ENCODE data around the gene MYBBP1A. TPM values are rescaled to one million over a fixed set of nuclear protein-coding genes. Genes with fewer than 3 reads are reported as not detected.

Gene MYBBP1A
- total and polyA plus RNA-seq, 2 donors (not counting 1 experiment from before 2014, with no cell fraction given): 72.4 to 74.4 TPM

GRCh38 chr17:4586043-4586442 is 30.9 kb upstream of the MYBBP1A start:
- 91% methylated on average over 8 of the region's 9 CpGs for WGBS (ENCODE audit: insufficient coverage)
- peaks cover 0 to 7% (median 0%) of the 10 kb centered on the region in 3 donors for H3K9me3 ChIP-seq (ENCODE audit: control extremely low read depth in 1 of 3, control insufficient read depth in 2 of 3, insufficient read depth in 1 of 3, low read length in 2 of 3)
- ATAC-seq (ENCODE audit: low read depth) (no peak), DNase-seq (no peak)
- no peak overlapping the region for H3K27ac ChIP-seq (ENCODE audit: low read length in 2 of 2)
- Mint-ChIP-seq H3K4me3 (peak overlapping the region; percentile 19), H3K4me1 (peaks cover 8% of the 10 kb centered on the region), H3K9me3 (ENCODE audit: insufficient read depth) (no peaks in the 10 kb centered on the region), H3K27me3 (peaks cover 47% of the 10 kb centered on the region), H3K27ac (no peak overlapping the region)
- H2AFZ ChIP-seq (ENCODE audit: insufficient read depth, low read depth, low read length, poor library complexity, severe bottlenecking): no peak overlapping the region
- no peak overlapping the region for H3K4me3 ChIP-seq (ENCODE audit: control extremely low read depth in 1 of 5, extremely low read depth in 1 of 5, insufficient read depth in 1 of 5, low read depth in 2 of 5, low read length in 4 of 5)
- no peaks in the 10 kb centered on the region for H4K20me1 ChIP-seq (ENCODE audit: control insufficient read depth, insufficient read depth, low read length, poor library complexity, severe bottlenecking)
- intact Hi-C loops (cut with micrococcal nuclease): no loop called here
- CTCF ChIA-PET: interaction anchor here (1.9 kb wide), 1 partner anchor 19 kb away, joined by 4 read pairs; no protein-coding TSS in a partner anchor
- no peak overlapping the region for H3K9ac ChIP-seq (ENCODE audit: low read length)
- POLR2A ChIA-PET: no interaction called here
- H3K79me2 ChIP-seq (ENCODE audit: control insufficient read depth, insufficient read depth, low read length): no peaks in the 10 kb centered on the region
- no peaks in the 10 kb centered on the region for H3K36me3 ChIP-seq (replicated peaks in 1 of 2; ENCODE audit: control extremely low read depth in 1 of 2, control insufficient read depth in 1 of 2, extremely low read depth in 1 of 2, insufficient read depth in 2 of 2, low read length in 1 of 2)
- peaks cover 8 to 16% of the 10 kb centered on the region in 2 donors for H3K4me1 ChIP-seq (ENCODE audit: control insufficient read depth in 2 of 2, insufficient read depth in 2 of 2, low read length in 2 of 2)
- peaks cover 0 to 41% (median 22%) of the 10 kb centered on the region in 4 experiments for H3K27me3 ChIP-seq (replicated peaks in 1 of 4; ENCODE audit: control extremely low read depth in 1 of 4, control insufficient read depth in 3 of 4, insufficient read depth in 4 of 4, low read length in 3 of 4)
- TF ChIP-seq CTCF (IDR thresholded peaks at IDR 0.05) (no peak), EZH2 (IDR thresholded peaks at IDR 0.05; ENCODE audit: borderline replicate concordance, insufficient read depth, low read depth, low read length, poor library complexity, severe bottlenecking) (no peak)
- no peak overlapping the region for H3K4me2 ChIP-seq (replicated peaks; ENCODE audit: low read depth, low read length, poor library complexity, severe bottlenecking)

GRCh38 chr17:4585638-4585994 is 30.4 kb upstream of the MYBBP1A start:
- Histone ChIP-seq H3K9ac (ENCODE audit: low read length) (no peak overlapping the region), H3K4me2 (replicated peaks; ENCODE audit: low read depth, low read length, poor library complexity, severe bottlenecking) (no peak overlapping the region), H3K9me3 (ENCODE audit: control extremely low read depth in 1 of 3, control insufficient read depth in 2 of 3, insufficient read depth in 1 of 3, low read length in 2 of 3) (peaks cover 0 to 7% (median 0%) of the 10 kb centered on the region in 3 donors), H3K27me3 (replicated peaks in 1 of 4; ENCODE audit: control extremely low read depth in 1 of 4, control insufficient read depth in 3 of 4, insufficient read depth in 4 of 4, low read length in 3 of 4) (peaks cover 0 to 41% (median 22%) of the 10 kb centered on the region in 4 experiments), H3K79me2 (ENCODE audit: control insufficient read depth, insufficient read depth, low read length) (no peaks in the 10 kb centered on the region), H3K4me3 (ENCODE audit: control extremely low read depth in 1 of 5, extremely low read depth in 1 of 5, insufficient read depth in 1 of 5, low read depth in 2 of 5, low read length in 4 of 5) (no peak overlapping the region), H3K27ac (ENCODE audit: low read length in 2 of 2) (no peak overlapping the region), H2AFZ (ENCODE audit: insufficient read depth, low read depth, low read length, poor library complexity, severe bottlenecking) (no peak overlapping the region), H3K4me1 (ENCODE audit: control insufficient read depth in 2 of 2, insufficient read depth in 2 of 2, low read length in 2 of 2) (peaks cover 8 to 16% of the 10 kb centered on the region in 2 donors), H3K36me3 (replicated peaks in 1 of 2; ENCODE audit: control extremely low read depth in 1 of 2, control insufficient read depth in 1 of 2, extremely low read depth in 1 of 2, insufficient read depth in 2 of 2, low read length in 1 of 2) (no peaks in the 10 kb centered on the region), H4K20me1 (ENCODE audit: control insufficient read depth, insufficient read depth, low read length, poor library complexity, severe bottlenecking) (no peaks in the 10 kb centered on the region)
- H3K9me3 Mint-ChIP-seq (ENCODE audit: insufficient read depth): no peaks in the 10 kb centered on the region
- 91% methylated on average over 7 of the region's 7 CpGs for WGBS (ENCODE audit: insufficient coverage)
- H3K27me3 Mint-ChIP-seq: peaks cover 49% of the 10 kb centered on the region
- peak overlapping the region; percentile 69 for H3K4me3 Mint-ChIP-seq
- POLR2A ChIA-PET: no interaction called here
- CTCF ChIA-PET: no interaction called here
- intact Hi-C loops (cut with micrococcal nuclease): no loop called here
- DNase-seq (no peak), ATAC-seq (ENCODE audit: low read depth) (no peak)
- TF ChIP-seq EZH2 (IDR thresholded peaks at IDR 0.05; ENCODE audit: borderline replicate concordance, insufficient read depth, low read depth, low read length, poor library complexity, severe bottlenecking) (no peak), CTCF (IDR thresholded peaks at IDR 0.05) (no peak)
- peaks cover 8% of the 10 kb centered on the region for H3K4me1 Mint-ChIP-seq
- no peak overlapping the region for H3K27ac Mint-ChIP-seq

All from B cell (primary cell).